ACC112 (cell line): ENCODE measurements around the gene ALG10B.

Source experiments
- H2AFZ ChIP-seq: fragments of 200-600 bp; sonication (generic); one replicate; pipeline ENCODE4 v1.6.0; 2017; ENCODE audit warnings: antibody characterized with exemption, low read length; ENCODE audit not compliant: unreplicated experiment
- H3K27ac ChIP-seq: fragments of 200-600 bp; sonication (generic); 2 replicates; pipeline ENCODE4 v1.5.1; 2014; ENCODE audit warnings: low read depth, mild to moderate bottlenecking, antibody characterized with exemption, low read length, moderate library complexity
- H3K27me3 ChIP-seq: fragments of 200-600 bp; sonication (generic); 2 replicates; pipeline ENCODE4 v1.6.1; 2014; ENCODE audit warnings: mild to moderate bottlenecking, antibody characterized with exemption, low read length, moderate library complexity, mixed read lengths; ENCODE audit not compliant: insufficient read depth
- H3K36me3 ChIP-seq: fragments of 200-600 bp; sonication (generic); 2 replicates; pipeline ENCODE4 v1.6.1; 2016; ENCODE audit warnings: mild to moderate bottlenecking, antibody characterized with exemption, low read length, moderate library complexity, mixed read lengths; ENCODE audit not compliant: insufficient read depth
- H3K4me1 ChIP-seq: fragments of 200-600 bp; sonication (generic); one replicate; pipeline ENCODE4 v1.6.1; 2016; ENCODE audit warnings: low read length, mixed read lengths; ENCODE audit not compliant: insufficient read depth, unreplicated experiment, control insufficient read depth
- H3K4me3 ChIP-seq: fragments of 200-600 bp; sonication (generic); 2 replicates; pipeline ENCODE4 v1.5.1; 2014; ENCODE audit warnings: mild to moderate bottlenecking, low read depth, low read length
- H3K79me2 ChIP-seq: fragments of 200-600 bp; sonication (generic); one replicate; pipeline ENCODE4 v1.6.0; 2016; ENCODE audit warnings: low read length; ENCODE audit not compliant: control insufficient read depth, unreplicated experiment, insufficient read depth

The ALG10B gene

GRCh38 chr12:38374751-38375150 is 58.2 kb downstream of the ALG10B start:
- no peak overlapping the region for H2AFZ ChIP-seq
- no peaks in the 10 kb centered on the region for H3K79me2 ChIP-seq
- no peaks in the 10 kb centered on the region for H3K36me3 ChIP-seq
- no peak overlapping the region for H3K27ac ChIP-seq
- H3K27me3 ChIP-seq = peaks cover 14% of the 10 kb centered on the region
- no peak overlapping the region; the same call in 1 of the 2 replicates for H3K4me3 ChIP-seq
- no peaks in the 10 kb centered on the region for H3K4me1 ChIP-seq
